IPS-18a (cell line): ENCODE results near the gene TRIM58.

Experiments used
- H3K27ac ChIP-seq: one replicate; pipeline ENCODE4 v1.5.1; 2013; ENCODE audit warnings: low read length
- H3K27me3 ChIP-seq: one replicate; pipeline ENCODE4 v1.6.1; 2013; ENCODE audit warnings: mild to moderate bottlenecking, low read length; ENCODE audit not compliant: control insufficient read depth, insufficient read depth
- H3K36me3 ChIP-seq: one replicate; pipeline ENCODE4 v1.6.1; 2013; ENCODE audit warnings: low read depth, low read length; ENCODE audit not compliant: control insufficient read depth
- H3K4me1 ChIP-seq: one replicate; pipeline ENCODE4 v1.6.1; 2013; ENCODE audit warnings: low read depth, low read length; ENCODE audit not compliant: control insufficient read depth
- H3K4me3 ChIP-seq: one replicate; pipeline ENCODE4 v1.5.1; 2013; ENCODE audit warnings: low read length
- H3K9ac ChIP-seq: one replicate; pipeline ENCODE4 v1.6.1; 2013; ENCODE audit warnings: mild to moderate bottlenecking, low read length, moderate library complexity
- H3K9me3 ChIP-seq: one replicate; pipeline ENCODE4 v1.6.1; 2013; ENCODE audit warnings: low read depth, low read length; ENCODE audit not compliant: control insufficient read depth

TRIM58 gene

DNA sequence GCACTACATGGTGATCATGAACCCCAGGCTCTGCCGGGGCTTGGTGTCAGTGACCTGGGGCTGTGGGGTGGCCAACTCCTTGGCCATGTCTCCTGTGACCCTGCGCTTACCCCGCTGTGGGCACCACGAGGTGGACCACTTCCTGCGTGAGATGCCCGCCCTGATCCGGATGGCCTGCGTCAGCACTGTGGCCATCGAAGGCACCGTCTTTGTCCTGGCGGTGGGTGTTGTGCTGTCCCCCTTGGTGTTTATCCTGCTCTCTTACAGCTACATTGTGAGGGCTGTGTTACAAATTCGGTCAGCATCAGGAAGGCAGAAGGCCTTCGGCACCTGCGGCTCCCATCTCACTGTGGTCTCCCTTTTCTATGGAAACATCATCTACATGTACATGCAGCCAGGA, 39.0 kb downstream of the TRIM58 start:
- no peak overlapping the region for H3K9ac ChIP-seq
- no peaks in the 10 kb centered on the region for H3K27me3 ChIP-seq
- no peaks in the 10 kb centered on the region for H3K4me1 ChIP-seq
- H3K36me3 ChIP-seq: no peaks in the 10 kb centered on the region
- H3K9me3 ChIP-seq: no peaks in the 10 kb centered on the region
- no peak overlapping the region for H3K4me3 ChIP-seq
- H3K27ac ChIP-seq: no peak overlapping the region

DNA sequence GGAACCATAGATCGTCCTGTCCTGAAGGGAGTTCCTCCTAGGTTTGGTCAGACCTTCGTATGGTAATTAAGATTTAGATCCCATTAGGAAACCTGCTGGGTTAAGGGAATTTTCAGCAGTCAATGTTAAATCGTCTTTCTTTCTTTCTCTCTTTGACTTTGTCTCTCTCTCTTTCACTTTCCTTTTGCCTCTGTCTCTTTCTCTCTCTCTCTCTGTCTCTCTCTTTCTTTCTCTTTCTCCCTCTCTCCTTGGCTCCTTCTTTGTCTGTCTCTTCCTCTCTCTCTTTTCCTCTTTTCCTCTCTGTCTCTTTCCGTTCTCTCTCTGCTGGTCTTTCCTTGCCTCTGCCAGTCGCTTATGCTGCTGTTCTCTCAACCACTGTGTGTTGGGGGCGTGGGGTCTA, 47.1 kb downstream of the TRIM58 start:
- no peak overlapping the region for H3K9ac ChIP-seq
- H3K4me3 ChIP-seq: no peak overlapping the region
- H3K36me3 ChIP-seq: no peaks in the 10 kb centered on the region
- H3K27ac ChIP-seq: no peak overlapping the region
- H3K4me1 ChIP-seq: no peaks in the 10 kb centered on the region
- H3K9me3 ChIP-seq: peaks cover 12% of the 10 kb centered on the region
- H3K27me3 ChIP-seq: no peaks in the 10 kb centered on the region

GRCh38 chr1:247905181-247905580, 48.2 kb downstream of the TRIM58 start:
- H3K9ac ChIP-seq: no peak overlapping the region
- H3K36me3 ChIP-seq: no peaks in the 10 kb centered on the region
- H3K9me3 ChIP-seq: peaks cover 12% of the 10 kb centered on the region
- no peaks in the 10 kb centered on the region for H3K4me1 ChIP-seq
- no peak overlapping the region for H3K4me3 ChIP-seq
- H3K27me3 ChIP-seq: no peaks in the 10 kb centered on the region
- H3K27ac ChIP-seq: no peak overlapping the region

DNA sequence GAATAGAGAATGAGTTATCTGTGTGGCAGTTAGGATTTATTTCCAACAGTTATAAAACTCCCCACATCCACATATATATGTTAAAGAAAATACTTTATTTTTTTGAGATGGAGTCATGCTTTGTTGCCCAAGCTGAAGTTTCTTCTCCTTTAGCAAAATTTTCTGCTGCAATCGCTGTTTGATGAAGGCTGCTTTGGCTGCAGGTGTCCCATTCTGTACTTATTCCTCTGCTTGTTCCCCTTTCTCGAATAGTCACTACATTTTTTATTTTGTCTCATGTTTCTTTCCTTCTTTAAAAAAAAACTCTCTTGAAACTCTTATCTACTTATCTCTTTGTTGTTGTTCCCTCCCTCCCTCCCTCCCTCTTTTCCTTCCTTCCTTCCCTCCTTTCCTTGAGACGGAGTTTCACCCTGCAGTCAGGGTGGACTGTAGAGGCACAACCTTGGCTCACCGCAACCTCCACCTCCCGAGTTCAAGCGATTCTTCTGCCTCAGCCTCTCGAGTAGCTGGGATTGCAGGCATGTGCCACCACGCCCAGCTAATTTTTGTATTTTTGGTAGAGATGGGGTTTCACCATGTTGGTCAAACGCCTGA, 49.0 kb downstream of the TRIM58 start:
- Histone ChIP-seq H3K9ac (no peak overlapping the region), H3K4me1 (no peaks in the 10 kb centered on the region), H3K9me3 (peaks cover 19% of the 10 kb centered on the region), H3K4me3 (no peak overlapping the region), H3K27me3 (no peaks in the 10 kb centered on the region), H3K27ac (no peak overlapping the region), H3K36me3 (no peaks in the 10 kb centered on the region)

DNA sequence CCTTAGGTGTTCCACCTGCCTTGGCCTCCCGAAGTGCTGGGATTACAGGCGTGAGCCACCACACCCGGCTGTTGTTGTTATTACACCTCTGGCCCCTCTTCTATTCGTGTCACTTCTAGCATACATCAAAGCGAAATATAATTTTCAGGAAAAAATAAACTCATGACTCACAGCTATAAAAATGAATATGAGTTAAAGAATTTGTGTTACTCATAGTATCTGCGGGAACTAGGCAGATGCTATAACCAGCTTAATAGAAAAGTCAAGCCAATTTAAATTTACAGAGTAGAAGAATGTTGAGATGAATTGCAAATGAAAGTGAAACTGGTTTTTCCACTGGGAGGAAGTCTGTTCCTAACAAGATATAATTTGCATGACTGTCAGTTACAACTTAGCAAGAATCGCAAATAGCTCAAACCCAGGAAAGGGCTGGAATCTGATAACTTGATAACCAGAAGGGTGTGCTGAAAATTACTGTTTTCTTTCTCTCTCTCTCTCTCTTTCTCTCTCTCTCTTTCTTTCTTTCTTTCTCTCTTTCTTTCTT, 49.6 kb downstream of the TRIM58 start:
- no peak overlapping the region for H3K9ac ChIP-seq

GRCh38 chr1:247908766-247909165, 51.8 kb downstream of the TRIM58 start:
- no peak overlapping the region for H3K27ac ChIP-seq
- H3K27me3 ChIP-seq: no peaks in the 10 kb centered on the region
- H3K4me1 ChIP-seq: no peaks in the 10 kb centered on the region
- H3K36me3 ChIP-seq: no peaks in the 10 kb centered on the region
- no peak overlapping the region for H3K4me3 ChIP-seq
- H3K9ac ChIP-seq: no peak overlapping the region
- peaks cover 33% of the 10 kb centered on the region for H3K9me3 ChIP-seq

More for the DNA sequence above, 49.6 kb downstream of the TRIM58 start:
- Histone ChIP-seq H3K4me3 (no peak overlapping the region), H3K27me3 (no peaks in the 10 kb centered on the region), H3K9me3 (peaks cover 25% of the 10 kb centered on the region), H3K36me3 (no peaks in the 10 kb centered on the region), H3K4me1 (no peaks in the 10 kb centered on the region), H3K27ac (no peak overlapping the region)

- H3K9me3 ChIP-seq: peaks cover 39% of the 10 kb centered on the region
Observed at GRCh38 chr1:247913786-247914185, 56.8 kb downstream of the TRIM58 start.

GRCh38 chr1:247914941-247915662, 58.1 kb downstream of the TRIM58 start:
- no peaks in the 10 kb centered on the region for H3K4me1 ChIP-seq
- peaks cover 42% of the 10 kb centered on the region for H3K9me3 ChIP-seq
- H3K4me3 ChIP-seq: no peak overlapping the region
- no peak overlapping the region for H3K27ac ChIP-seq
- no peaks in the 10 kb centered on the region for H3K27me3 ChIP-seq
- no peak overlapping the region for H3K9ac ChIP-seq
- H3K36me3 ChIP-seq: no peaks in the 10 kb centered on the region

More at GRCh38 chr1:247913786-247914185, 56.8 kb downstream of the TRIM58 start:
- Histone ChIP-seq H3K27me3 (no peaks in the 10 kb centered on the region), H3K36me3 (no peaks in the 10 kb centered on the region), H3K9ac (no peak overlapping the region), H3K27ac (no peak overlapping the region), H3K4me3 (no peak overlapping the region), H3K4me1 (no peaks in the 10 kb centered on the region)

GRCh38 chr1:247919952-247920351, 63.0 kb downstream of the TRIM58 start, which contains the start of gene OR2T8:
OR2T8 (plus strand) TSS chr1:247920252; CDS start chr1:247921018, 766 bp downstream.
- Histone ChIP-seq H3K4me3 (no peak within 1 kb of the TSS), H3K36me3 (no peaks in the 10 kb centered on the region), H3K27ac (no peak within 1 kb of the TSS), H3K9ac (no peak within 1 kb of the TSS), H3K27me3 (no peaks in the 10 kb centered on the region), H3K4me1 (no peaks in the 10 kb centered on the region), H3K9me3 (peaks cover 32% of the 10 kb centered on the region)

DNA sequence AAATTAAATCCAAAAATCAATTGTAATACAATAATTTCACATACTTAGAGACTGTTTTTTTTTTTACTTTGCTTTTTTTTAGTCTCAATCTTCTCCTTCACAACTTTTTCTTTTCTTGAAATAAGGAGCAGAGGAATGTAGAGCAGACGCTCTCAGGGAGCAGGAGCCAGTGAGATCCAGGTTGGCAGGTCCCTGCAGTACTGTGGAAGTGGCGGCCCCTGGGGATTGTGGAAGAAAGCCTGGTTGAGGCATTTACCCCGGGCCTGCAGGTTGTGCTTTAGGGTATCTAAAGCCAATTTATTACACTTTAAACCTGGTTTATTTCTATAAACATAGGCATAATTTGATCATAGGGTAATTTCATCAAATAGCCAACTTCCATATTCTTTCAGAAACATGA, 67.0 kb downstream of the TRIM58 start:
- no peaks in the 10 kb centered on the region for H3K27me3 ChIP-seq
- H3K36me3 ChIP-seq: no peaks in the 10 kb centered on the region
- H3K4me3 ChIP-seq: no peak overlapping the region
- H3K9ac ChIP-seq: no peak overlapping the region
- H3K27ac ChIP-seq: no peak overlapping the region
- H3K9me3 ChIP-seq: peaks cover 39% of the 10 kb centered on the region
- no peaks in the 10 kb centered on the region for H3K4me1 ChIP-seq

DNA sequence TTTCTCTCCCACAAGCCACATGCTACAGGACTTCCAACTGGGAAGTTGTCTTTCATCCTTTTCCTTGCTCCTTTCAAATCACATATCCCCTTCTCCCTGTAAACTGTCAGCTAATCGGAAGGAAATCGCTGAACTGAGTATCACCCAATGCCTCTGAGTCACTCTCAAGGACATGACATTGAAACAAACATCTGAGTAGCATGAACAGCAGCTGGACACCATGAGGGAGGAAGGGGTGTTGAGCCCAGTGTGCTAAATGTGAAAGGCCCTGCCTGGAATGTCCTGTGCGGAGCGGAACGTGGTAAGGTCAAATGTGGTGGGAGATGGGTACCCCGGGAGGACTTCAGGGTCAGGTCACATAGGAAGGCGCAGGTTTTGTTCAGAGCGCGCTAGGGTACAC, 67.9 kb downstream of the TRIM58 start, which contains the start of gene OR2AJ1:
Gene OR2AJ1 (plus strand): TSS at position 22 of the 400 bp plus-strand sequence. CDS start 8,880 bp downstream, outside the sequence.
- no peak within 1 kb of the TSS for H3K27ac ChIP-seq
- H3K27me3 ChIP-seq: no peaks in the 10 kb centered on the region
- no peak within 1 kb of the TSS for H3K4me3 ChIP-seq
- H3K9me3 ChIP-seq: peaks cover 36% of the 10 kb centered on the region
- H3K4me1 ChIP-seq: no peaks in the 10 kb centered on the region
- no peaks in the 10 kb centered on the region for H3K36me3 ChIP-seq
- no peak within 1 kb of the TSS for H3K9ac ChIP-seq
